Measurements from ENCODE around the gene TENM4.

Gene TENM4

DNA sequence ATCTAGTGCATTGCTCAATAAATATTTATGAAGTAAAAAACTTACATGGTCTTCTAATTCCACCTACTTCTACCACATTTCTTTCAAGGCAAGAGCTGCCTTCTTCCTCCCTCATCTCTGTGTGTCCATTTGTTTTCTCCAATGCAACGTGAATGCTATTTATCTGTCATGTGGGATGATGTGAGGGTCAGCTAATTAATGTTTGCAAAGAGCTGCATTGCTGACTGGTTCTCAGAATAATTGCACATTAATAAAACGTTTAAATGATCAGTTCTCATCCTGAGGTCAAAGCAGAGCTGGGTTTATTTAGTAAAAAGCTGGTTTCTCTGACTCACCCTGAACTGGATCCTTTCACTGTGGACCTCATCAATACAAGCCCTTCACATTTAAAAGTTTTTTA, 8.7 kb downstream of the TENM4 start:
- Histone ChIP-seq H3K4me3 (no peak overlapping the region), H3K27ac (no peak overlapping the region), H3K36me3 (ENCODE audit: insufficient read depth, low read length) (no peaks in the 10 kb centered on the region), H3K9ac (ENCODE audit: insufficient read length) (no peak overlapping the region), H3K9me3 (ENCODE audit: low read depth, low read length) (no peaks in the 10 kb centered on the region)
- no peak for DNase-seq (ENCODE audit: low read depth, low spot score)
- TF ChIP-seq FOXP2 (optimal IDR thresholded peaks at IDR 0.05; ENCODE audit: control extremely low read depth, extremely low read length, insufficient read depth) (no peak), POLR2AphosphoS5 (IDR thresholded peaks at IDR 0.05; ENCODE audit: borderline replicate concordance, low read depth, low read length) (no peak), EZH2 (IDR thresholded peaks at IDR 0.05) (no peak)

DNA sequence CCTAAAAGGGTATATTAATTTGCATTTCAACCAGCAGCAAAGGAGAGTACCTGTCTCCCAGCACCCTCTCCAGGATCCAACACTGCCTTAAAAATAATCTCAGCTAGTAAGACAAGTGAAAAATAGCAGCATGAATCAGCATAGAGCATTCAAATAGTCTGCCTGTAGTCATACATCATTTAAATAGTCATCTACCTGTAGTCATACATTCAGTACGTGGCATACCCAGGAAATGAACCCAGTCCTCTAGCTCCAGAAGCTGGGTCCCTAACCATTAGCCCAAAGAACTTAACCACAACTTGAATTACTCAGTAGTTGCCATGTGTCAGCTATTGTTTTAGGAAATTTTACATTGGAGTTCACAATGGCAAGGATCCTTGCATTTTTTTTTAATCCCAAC, 9.3 kb downstream of the TENM4 start:
- Histone ChIP-seq H3K4me3 (no peak overlapping the region), H3K9me3 (ENCODE audit: low read depth, low read length) (no peaks in the 10 kb centered on the region), H3K36me3 (ENCODE audit: insufficient read depth, low read length) (no peaks in the 10 kb centered on the region), H3K9ac (ENCODE audit: insufficient read length) (no peak overlapping the region), H3K27ac (no peak overlapping the region)
- no peak for DNase-seq (ENCODE audit: low read depth, low spot score)
- no peak for TF ChIP-seq FOXP2 (optimal IDR thresholded peaks at IDR 0.05; ENCODE audit: control extremely low read depth, extremely low read length, insufficient read depth)
- TF ChIP-seq EZH2 (IDR thresholded peaks at IDR 0.05), result no peak
- no peak for TF ChIP-seq POLR2AphosphoS5 (IDR thresholded peaks at IDR 0.05; ENCODE audit: borderline replicate concordance, low read depth, low read length)

DNA sequence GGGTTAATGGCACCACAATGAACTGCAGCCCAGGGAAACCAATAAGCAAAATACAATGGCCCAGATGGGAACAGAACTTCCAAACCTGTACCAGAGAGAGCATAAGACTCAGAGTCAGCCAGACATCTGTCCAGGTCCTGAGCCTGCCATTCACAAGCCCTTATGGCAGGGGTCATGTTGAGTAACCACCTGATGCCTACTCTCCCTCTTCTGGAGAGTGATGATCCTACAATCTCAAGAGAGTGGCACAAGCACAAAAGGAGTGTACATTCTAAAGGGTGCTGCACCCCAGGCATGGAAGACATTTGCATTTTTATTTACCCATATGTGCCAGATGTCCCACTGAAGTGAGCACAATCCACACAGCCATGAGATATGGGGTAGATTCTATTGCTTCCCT, 10.6 kb downstream of the TENM4 start:
- H3K9ac ChIP-seq (ENCODE audit: insufficient read length), result no peak overlapping the region
- no peak for TF ChIP-seq EZH2 (IDR thresholded peaks at IDR 0.05)
- TF ChIP-seq POLR2AphosphoS5 (IDR thresholded peaks at IDR 0.05; ENCODE audit: borderline replicate concordance, low read depth, low read length), result no peak
- no peak for TF ChIP-seq FOXP2 (optimal IDR thresholded peaks at IDR 0.05; ENCODE audit: control extremely low read depth, extremely low read length, insufficient read depth)
- no peaks in the 10 kb centered on the region for H3K36me3 ChIP-seq (ENCODE audit: insufficient read depth, low read length)
- H3K9me3 ChIP-seq (ENCODE audit: low read depth, low read length), result no peaks in the 10 kb centered on the region
- no peak overlapping the region for H3K4me3 ChIP-seq
- no peak for DNase-seq (ENCODE audit: low read depth, low spot score)
- no peak overlapping the region for H3K27ac ChIP-seq

DNA sequence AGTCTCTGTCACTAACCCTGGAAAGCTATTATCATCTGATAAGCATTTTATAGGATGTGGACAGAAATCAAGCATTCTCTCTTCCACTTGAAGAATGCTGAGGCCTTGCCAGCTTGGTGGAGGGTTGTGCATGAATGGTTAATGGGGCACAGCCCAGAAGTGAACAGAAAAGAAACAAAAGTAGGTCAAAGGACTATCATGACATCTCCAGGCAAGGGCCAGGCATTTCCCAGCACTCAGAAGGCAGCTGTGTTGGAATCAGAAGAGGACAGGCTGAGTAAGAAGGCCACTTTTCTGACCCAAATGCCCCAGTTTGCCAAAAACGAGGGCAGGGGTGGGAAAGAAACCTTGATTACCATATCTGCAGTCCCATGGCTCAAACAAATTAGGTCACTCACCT, 12.4 kb downstream of the TENM4 start:
- Histone ChIP-seq H3K9me3 (ENCODE audit: low read depth, low read length) (no peaks in the 10 kb centered on the region), H3K4me3 (no peak overlapping the region), H3K36me3 (ENCODE audit: insufficient read depth, low read length) (no peaks in the 10 kb centered on the region), H3K27ac (no peak overlapping the region), H3K9ac (ENCODE audit: insufficient read length) (no peak overlapping the region)
- DNase-seq (ENCODE audit: low read depth, low spot score), result no peak
- TF ChIP-seq POLR2AphosphoS5 (IDR thresholded peaks at IDR 0.05; ENCODE audit: borderline replicate concordance, low read depth, low read length) (no peak), FOXP2 (optimal IDR thresholded peaks at IDR 0.05; ENCODE audit: control extremely low read depth, extremely low read length, insufficient read depth) (no peak), EZH2 (IDR thresholded peaks at IDR 0.05) (no peak)

DNA sequence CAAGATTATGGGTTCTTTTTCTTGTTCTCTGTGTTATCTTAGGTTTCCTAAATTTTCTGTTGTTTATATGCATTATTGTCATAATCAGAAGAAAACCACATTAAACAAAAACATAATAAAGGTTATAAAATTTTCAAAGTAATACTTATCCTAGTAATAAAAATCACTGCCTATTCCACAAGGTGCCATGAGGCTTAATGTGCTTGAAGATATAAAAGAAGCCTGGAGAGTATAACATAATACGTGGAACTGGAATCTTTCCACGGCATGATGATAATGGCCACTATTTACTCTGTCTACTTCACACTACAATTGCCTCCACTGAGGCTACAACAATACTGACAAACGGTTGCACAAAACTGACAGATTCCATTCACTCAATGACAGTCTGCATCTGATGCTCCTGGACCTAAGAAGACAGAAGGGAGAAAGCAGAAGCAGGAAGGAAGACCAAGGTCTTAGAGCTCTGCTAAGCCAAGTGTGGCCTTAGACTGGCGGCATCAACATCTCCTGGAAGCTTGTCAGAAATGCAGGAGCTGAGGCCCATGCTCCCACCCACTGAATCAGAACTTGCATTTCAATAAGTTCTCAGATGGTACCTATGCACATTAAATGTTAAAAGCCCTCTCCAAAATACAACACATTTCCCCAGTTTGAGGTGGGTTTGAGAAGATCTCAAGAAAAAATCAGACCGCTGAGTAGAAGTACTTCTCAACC, 13.1 kb downstream of the TENM4 start:
- Histone ChIP-seq H3K9ac (ENCODE audit: insufficient read length) (no peak overlapping the region), H3K27ac (no peak overlapping the region), H3K36me3 (ENCODE audit: insufficient read depth, low read length) (no peaks in the 10 kb centered on the region), H3K9me3 (ENCODE audit: low read depth, low read length) (no peaks in the 10 kb centered on the region), H3K4me3 (no peak overlapping the region)
- TF ChIP-seq EZH2 (IDR thresholded peaks at IDR 0.05), result no peak
- TF ChIP-seq POLR2AphosphoS5 (IDR thresholded peaks at IDR 0.05; ENCODE audit: borderline replicate concordance, low read depth, low read length), result no peak
- TF ChIP-seq FOXP2 (optimal IDR thresholded peaks at IDR 0.05; ENCODE audit: control extremely low read depth, extremely low read length, insufficient read depth), result no peak
- no peak for DNase-seq (ENCODE audit: low read depth, low spot score)

DNA sequence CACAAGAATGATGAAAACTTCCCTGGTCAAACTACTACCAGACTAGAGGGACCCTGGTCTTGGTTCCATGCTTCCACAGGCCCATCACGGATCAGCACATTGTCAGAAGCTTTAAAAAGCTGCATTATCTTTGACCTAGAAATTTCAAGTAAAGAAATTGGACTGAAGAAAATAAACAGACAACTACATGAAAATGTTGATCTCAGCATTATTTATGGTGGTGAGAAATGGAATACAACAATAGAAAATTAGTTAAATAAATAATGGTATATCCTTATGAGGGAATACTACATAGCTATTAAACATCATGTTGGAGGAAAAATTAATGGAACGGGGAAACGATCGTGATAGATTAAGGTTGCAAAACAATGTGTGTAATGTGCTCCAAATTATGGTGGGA, 13.7 kb downstream of the TENM4 start:
- Histone ChIP-seq H3K27ac (no peak overlapping the region), H3K4me3 (no peak overlapping the region), H3K9ac (ENCODE audit: insufficient read length) (no peak overlapping the region), H3K9me3 (ENCODE audit: low read depth, low read length) (no peaks in the 10 kb centered on the region), H3K36me3 (ENCODE audit: insufficient read depth, low read length) (no peaks in the 10 kb centered on the region)
- no peak for DNase-seq (ENCODE audit: low read depth, low spot score)
- TF ChIP-seq FOXP2 (optimal IDR thresholded peaks at IDR 0.05; ENCODE audit: control extremely low read depth, extremely low read length, insufficient read depth) (no peak), EZH2 (IDR thresholded peaks at IDR 0.05) (no peak), POLR2AphosphoS5 (IDR thresholded peaks at IDR 0.05; ENCODE audit: borderline replicate concordance, low read depth, low read length) (no peak)

DNA sequence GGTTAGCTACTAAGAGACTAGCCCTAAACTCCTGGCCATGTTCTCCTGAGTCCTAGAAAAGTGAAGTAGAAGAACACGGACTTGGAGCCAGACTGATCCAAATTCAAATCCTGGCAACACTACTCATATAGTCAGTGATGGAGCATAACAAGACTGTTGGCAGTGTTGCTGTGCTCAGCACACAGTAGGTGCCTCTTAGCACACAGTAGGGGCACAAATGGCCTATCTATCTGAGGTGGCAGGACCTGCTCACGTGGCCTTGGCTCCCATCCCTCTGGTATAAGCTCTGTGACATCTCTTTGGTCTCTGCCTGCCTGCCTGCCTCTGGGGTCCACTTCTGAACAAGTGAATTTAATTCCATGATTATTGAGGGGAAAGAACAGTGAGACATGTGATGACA, 15.4 kb downstream of the TENM4 start:
- H3K9me3 ChIP-seq (ENCODE audit: low read depth, low read length), result no peaks in the 10 kb centered on the region
- H3K36me3 ChIP-seq (ENCODE audit: insufficient read depth, low read length), result no peaks in the 10 kb centered on the region
- H3K9ac ChIP-seq (ENCODE audit: insufficient read length), result no peak overlapping the region
- DNase-seq (ENCODE audit: low read depth, low spot score), result no peak
- H3K4me3 ChIP-seq, result no peak overlapping the region
- TF ChIP-seq EZH2 (IDR thresholded peaks at IDR 0.05), result no peak
- no peak for TF ChIP-seq POLR2AphosphoS5 (IDR thresholded peaks at IDR 0.05; ENCODE audit: borderline replicate concordance, low read depth, low read length)
- no peak for TF ChIP-seq FOXP2 (optimal IDR thresholded peaks at IDR 0.05; ENCODE audit: control extremely low read depth, extremely low read length, insufficient read depth)
- H3K27ac ChIP-seq, result no peak overlapping the region

DNA sequence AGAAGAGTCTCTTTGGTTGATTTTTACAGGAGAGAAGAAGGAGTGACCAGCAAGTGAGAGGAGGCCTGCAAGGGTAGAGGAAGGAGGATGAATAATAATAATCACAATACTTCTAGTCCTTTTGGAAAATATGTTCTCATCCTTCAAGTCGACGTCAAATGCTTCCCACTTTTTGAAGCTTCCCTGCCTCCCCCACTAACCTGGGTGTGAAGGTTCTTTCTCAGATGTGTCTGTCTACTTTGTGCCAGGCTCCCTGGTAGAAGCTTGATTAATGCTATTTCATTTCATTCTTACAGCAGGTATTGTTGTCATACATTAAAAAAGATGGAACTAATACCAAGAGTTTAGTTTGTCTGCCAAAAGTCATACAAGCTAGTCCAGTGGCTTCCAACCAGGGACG, 17.1 kb downstream of the TENM4 start:
- no peaks in the 10 kb centered on the region for H3K36me3 ChIP-seq (ENCODE audit: insufficient read depth, low read length)
- no peaks in the 10 kb centered on the region for H3K9me3 ChIP-seq (ENCODE audit: low read depth, low read length)
- DNase-seq (ENCODE audit: low read depth, low spot score), result no peak
- no peak overlapping the region for H3K9ac ChIP-seq (ENCODE audit: insufficient read length)
- no peak for TF ChIP-seq FOXP2 (optimal IDR thresholded peaks at IDR 0.05; ENCODE audit: control extremely low read depth, extremely low read length, insufficient read depth)
- TF ChIP-seq POLR2AphosphoS5 (IDR thresholded peaks at IDR 0.05; ENCODE audit: borderline replicate concordance, low read depth, low read length), result no peak
- TF ChIP-seq EZH2 (IDR thresholded peaks at IDR 0.05), result no peak
- no peak overlapping the region for H3K4me3 ChIP-seq
- no peak overlapping the region for H3K27ac ChIP-seq

DNA sequence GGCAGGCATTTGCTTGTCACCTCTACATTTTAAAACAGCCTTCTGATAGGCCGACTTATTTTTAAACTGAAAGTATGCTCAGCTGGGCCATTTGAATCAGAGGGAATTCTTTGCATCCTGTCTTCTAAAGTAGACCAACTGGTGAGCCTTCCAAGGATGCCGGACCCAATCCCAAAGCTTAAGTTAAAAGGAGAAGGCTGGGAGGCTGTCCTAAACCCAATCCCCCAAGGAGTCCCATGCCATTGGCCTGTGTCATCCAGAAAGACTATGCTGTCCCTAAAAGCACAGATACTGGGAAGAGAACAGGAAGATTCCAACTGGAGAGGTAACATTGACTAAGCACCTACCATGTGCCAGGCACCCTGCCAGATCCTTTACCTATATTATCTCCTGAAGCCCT, 18.0 kb downstream of the TENM4 start:
- no peak overlapping the region for H3K4me3 ChIP-seq
- H3K27ac ChIP-seq, result no peak overlapping the region
- TF ChIP-seq FOXP2 (optimal IDR thresholded peaks at IDR 0.05; ENCODE audit: control extremely low read depth, extremely low read length, insufficient read depth), result no peak
- TF ChIP-seq EZH2 (IDR thresholded peaks at IDR 0.05), result no peak
- no peak for TF ChIP-seq POLR2AphosphoS5 (IDR thresholded peaks at IDR 0.05; ENCODE audit: borderline replicate concordance, low read depth, low read length)

More for the DNA sequence above, 18.0 kb downstream of the TENM4 start:
- Histone ChIP-seq H3K36me3 (ENCODE audit: insufficient read depth, low read length) (no peaks in the 10 kb centered on the region), H3K9ac (ENCODE audit: insufficient read length) (no peak overlapping the region), H3K9me3 (ENCODE audit: low read depth, low read length) (no peaks in the 10 kb centered on the region)
- no peak for DNase-seq (ENCODE audit: low read depth, low spot score)
